ENCODE measurements around the gene LNPEP. TPM values are rescaled to one million over a fixed set of nuclear protein-coding genes. Genes with fewer than 3 reads are reported as not detected.
A peak's percentile ranks its signal among the peaks of the same experiment; 100 is the strongest.

LNPEP gene
- 16.2 and 16.4 TPM in 2 replicates for total RNA-seq (2014; rRNA removed; shearing (Covaris generic))
- polyA plus RNA-seq (2015; cell fraction: cytosol; rRNA removed): 10.1 and 14.7 TPM in 2 replicates
- 44.7 and 47.2 TPM in 2 replicates for polyA plus RNA-seq (2015; cell fraction: nucleus; rRNA removed)

DNA sequence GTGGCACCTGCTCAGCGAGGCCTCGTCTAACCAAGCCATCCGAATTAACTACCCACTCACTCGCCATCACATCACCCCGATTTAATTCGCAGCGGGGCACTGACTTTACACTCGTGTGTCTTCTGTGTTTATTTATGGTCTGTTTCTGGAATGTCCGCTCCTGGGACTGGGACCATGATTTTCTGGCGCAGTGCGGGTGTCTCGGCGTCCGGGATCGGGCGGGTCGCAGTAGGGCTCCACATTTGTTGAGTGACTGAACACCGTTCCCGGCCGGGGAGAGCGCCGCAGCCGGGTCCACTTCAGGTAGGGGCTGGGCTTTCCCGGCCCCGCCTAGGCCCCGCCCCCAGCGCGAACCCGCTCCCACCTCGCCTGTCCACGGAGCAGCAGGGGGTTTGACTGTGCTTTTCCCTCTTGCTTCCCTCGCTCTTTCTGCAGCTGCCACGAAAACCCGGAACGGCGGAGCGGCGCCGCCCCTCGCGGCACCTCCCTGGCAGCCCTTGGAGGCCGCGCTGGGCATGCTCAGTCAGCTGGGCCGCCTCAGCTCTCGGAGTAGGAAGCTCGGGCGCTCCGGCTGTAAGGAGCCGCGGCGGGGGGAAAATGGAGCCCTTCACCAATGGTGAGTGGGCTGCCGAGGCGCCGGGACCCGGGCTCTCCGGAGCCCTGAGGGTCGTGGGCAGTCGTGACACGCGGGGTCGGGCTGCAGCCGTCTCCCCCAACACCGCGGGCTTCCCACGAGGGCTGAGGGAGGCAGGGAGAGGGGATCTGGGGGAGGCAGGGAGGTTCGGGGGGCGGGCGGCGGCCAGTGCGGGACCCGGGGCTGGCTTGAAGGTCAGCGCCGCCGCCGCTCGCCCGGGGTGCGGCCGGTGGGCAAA is at the start of gene LNPEP:
TSS of gene LNPEP (plus strand) at position 522 of the 872 bp plus-strand sequence. CDS start at position 598, 76 bp downstream.
- DNase-seq (ENCODE audit: low read depth): peak; percentile 99

DNA sequence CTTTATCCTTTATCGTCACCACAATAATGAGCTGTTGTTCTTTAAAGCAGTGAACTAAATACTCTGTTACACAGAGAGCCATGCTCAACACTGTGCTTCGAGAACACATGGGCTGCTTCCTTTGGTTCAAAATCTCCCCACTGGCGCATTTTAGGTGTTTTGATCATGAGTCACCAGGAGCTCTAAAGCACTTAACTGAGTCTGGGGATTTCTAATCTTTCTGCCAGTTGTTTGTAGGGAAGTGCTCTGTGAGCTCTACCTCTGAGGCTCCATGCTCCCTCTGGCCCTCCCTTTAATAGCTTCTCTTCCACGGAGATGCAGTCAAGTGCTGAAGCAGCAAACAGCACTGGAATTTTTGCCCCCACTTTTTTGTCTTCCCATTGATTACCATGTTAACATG is 42.5 kb upstream of the LNPEP start:
- DNase-seq (ENCODE audit: low read depth): peak; percentile 87

DNA sequence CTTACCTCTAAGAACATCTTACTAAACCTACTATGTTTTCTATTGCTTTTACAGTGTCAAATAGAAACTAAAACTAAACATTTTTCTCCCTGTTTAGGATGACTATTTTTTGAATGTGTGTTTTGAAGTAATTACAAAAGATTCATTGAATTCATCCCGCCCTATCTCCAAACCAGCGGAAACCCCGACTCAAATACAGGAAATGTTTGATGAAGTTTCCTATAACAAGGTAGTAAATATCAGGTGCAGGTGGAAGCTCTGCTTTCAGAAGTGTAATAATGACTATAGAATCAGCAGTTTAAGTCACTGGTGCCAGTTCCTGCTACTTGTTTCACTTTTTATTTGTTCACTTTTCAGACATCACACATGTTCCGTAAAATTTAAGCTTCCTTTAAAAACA is 39.6 kb upstream of the LNPEP start:
- DNase-seq (ENCODE audit: low read depth): no peak

DNA sequence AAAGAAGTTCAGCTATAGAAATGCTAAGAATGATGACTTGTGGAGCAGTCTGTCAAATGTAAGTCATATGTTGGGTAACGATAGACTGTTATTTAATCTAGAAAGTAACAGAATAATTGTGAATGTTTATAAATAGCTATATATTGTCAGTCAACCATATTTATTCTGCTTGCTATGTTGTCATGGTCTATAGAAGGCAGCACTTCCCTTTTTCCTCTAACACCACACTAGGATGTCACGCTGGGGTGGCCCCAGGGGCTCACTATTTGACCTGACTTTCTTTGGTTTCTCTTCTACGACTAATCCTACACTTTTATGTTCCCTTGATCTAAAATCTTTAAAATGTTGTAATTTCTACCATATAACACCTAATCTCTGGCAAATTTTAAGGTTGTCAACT is 39.1 kb upstream of the LNPEP start:
- DNase-seq (ENCODE audit: low read depth): no peak

DNA sequence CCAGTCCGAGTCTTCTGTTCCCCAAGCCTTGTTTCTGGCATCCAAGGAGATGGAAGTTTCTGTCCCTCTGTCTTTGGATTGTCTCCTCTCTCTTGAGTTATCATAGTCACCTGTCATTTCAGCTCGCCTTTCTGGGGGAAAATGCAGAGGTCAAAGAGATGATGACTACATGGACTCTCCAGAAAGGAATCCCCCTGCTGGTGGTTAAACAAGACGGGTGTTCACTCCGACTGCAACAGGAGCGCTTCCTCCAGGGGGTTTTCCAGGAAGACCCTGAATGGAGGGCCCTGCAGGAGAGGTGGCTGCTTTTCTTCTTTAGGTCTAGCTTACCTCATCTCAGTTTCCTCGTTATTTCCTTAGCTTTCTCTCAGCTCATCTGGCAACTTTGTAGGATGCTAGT is 34.5 kb upstream of the LNPEP start:
- DNase-seq (ENCODE audit: low read depth): no peak

DNA sequence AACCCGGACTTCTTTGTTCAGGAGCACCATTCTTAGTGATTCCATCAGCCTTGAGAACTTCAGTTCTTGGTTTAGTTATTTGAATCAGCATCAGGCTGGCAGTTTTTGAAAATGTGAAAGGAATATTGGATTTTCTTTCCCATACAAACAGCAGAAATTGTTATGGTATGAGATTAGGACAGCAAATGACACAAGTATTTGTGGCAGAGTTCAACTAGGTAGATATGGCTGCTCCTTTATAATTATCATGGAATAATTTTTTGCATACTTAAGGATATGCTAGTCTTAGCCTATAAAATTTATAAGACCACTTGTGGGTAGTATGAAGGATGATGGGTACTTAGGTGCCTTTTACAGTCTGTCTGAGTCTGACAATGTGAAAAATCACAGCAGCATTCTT is 34.0 kb upstream of the LNPEP start:
- DNase-seq (ENCODE audit: low read depth): no peak

DNA sequence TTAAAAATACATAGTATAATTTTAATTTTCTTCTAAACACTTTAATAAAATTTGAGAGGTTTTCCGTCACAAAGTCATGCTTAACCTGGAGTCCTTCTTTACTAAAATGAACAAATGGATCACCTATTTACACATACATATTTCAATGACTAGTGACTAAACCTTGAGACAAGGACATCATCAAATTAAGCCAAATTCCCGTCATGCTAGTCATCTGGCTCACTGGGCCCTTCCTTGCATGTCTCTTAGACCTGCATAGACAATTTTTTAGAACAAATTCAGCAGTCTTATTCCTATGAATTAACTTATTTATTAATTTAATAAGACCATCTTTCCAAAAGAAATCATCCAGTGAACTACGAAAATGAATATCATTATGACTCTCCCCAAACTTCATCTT is 33.0 kb upstream of the LNPEP start:
- no peak for DNase-seq (ENCODE audit: low read depth)

DNA sequence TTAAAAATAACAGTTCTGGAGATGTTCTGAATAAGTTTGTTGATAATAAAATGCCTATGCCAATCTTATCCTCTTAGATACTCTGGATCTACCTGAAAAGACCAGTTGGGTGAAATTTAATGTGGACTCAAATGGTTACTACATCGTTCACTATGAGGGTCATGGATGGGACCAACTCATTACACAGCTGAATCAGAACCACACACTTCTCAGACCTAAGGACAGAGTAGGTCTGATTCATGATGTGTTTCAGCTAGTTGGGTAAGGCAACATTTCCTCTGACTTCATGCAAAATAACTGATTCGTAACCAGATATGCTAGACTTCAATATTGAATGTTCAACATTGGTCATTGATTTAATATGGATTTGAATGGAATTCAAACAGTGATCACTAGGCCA is 32.6 kb upstream of the LNPEP start:
- DNase-seq (ENCODE audit: low read depth): no peak

DNA sequence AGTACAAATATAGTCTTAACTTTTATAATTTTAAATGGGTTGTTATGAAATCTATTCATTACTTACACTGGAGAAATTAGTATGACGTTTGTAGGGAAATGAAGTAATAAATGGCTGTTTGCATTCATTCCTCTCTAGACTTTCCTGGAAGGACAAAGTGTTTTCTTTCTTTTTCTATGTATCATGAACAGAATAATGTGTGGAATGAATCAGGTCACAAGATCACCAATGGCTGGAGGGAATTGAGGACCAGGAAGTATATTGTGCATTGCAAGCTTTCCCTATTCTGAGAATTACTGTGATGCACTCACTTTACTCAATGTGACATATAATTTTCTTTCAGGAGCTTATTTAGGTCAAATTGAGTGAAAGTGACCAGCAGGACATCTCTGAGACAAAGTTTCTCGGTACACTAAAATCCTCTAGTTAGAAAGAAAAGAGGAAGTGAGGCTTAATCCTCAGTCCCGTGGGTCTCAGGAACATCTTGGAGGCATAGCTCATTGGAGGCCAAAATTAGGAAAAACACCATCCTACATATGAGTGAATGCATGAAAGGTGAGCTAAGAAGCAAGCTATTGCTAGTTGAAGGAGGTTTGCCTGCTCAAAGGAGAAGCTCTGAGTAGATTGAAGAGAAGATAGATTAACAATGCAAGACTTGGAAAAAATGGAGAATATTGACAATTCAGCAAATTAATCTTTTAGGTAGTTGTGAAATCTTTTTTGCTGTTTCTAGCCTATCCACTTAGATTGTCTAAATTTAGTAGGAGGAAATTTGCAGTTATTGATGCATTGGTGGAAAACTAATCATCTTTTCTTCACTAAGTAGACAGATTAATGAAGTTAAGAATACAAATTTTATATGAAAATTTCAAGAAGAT is 31.6 kb upstream of the LNPEP start:
- DNase-seq (ENCODE audit: low read depth): no peak

DNA sequence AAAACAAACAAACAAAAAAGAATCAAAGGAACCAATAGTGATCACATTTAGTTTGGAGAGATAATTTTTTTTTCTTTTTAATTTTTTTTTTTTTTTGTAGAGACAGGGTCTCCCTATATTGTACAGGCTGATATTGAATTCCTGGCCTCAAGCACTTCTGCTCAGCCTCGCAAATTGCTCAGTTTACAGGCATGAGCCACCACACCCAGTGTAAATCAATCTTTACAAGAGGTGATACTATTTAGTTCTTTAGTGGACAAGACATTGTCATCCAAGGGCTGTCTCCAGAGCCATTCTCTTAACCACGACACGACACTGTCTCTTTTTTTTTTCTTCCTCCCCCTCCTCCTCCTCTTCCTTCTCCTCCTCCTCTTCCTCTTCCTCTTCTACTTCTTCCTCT is 30.0 kb upstream of the LNPEP start:
- DNase-seq (ENCODE audit: low read depth): no peak

DNA sequence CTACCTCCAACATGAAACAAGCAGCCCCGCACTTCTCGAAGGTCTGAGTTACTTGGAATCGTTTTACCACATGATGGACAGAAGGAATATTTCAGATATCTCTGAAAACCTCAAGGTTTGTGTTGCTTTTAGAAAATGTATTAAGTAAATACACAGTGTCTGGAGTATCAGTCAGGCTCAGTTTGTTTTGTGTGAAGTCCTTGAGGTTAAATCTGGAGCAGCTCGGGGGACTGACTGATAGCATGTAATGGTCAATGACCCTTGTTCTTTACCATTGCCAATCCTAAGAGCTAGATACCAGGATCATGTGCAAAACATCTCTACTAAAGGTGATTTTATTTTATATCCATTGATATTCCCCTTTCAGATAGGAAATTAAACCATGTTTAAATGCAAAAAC is 26.9 kb upstream of the LNPEP start:
- no peak for DNase-seq (ENCODE audit: low read depth)

DNA sequence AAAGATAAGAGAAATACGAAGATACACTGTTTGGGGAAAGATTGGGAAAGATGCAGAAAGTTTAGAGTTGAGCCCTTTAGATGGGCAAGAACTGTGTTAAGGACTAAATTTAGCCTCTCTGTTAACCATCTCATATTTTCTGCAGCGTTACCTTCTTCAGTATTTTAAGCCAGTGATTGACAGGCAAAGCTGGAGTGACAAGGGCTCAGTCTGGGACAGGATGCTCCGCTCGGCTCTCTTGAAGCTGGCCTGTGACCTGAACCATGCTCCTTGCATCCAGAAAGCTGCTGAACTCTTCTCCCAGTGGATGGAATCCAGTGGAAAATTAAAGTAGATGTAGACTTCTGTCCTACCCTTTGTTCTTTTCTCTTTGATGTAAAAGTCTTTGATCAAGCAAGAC is 26.4 kb upstream of the LNPEP start:
- DNase-seq (ENCODE audit: low read depth): no peak

DNA sequence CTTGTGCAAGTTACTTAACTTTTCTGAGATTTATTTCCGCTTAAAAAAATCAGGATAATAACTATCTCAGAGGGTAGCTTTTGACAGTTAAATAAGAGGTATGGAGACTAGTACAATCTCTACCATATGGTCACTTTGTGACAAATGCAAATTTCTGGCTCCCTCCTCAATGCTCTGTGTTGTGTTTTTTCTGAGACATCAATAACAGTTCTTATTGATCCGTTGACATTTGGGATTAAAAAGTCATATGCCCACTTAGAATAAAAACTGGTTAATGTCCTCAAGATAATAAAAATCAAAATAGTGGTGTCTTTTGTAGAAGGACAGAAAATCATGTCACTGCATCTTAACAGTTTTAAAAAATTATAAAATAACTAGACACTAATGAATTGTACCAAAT is 24.7 kb upstream of the LNPEP start:
- no peak for DNase-seq (ENCODE audit: low read depth)

DNA sequence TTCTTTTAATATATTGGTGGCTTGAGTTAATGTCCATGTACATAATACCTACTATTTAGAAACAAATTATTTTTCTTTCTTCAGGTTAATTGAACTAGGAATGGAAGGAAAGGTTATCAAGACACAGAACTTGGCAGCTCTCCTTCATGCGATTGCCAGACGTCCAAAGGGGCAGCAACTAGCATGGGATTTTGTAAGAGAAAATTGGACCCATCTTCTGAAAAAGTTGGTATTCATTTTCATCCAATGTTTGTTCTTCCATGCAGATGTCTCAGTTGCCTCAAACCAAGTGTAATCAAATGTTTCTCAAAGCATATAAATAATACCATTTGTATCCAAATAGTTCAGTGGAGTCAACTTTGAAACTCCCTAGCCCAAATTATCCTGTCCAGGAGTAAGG is 22.6 kb upstream of the LNPEP start:
- DNase-seq (ENCODE audit: low read depth): no peak

DNA sequence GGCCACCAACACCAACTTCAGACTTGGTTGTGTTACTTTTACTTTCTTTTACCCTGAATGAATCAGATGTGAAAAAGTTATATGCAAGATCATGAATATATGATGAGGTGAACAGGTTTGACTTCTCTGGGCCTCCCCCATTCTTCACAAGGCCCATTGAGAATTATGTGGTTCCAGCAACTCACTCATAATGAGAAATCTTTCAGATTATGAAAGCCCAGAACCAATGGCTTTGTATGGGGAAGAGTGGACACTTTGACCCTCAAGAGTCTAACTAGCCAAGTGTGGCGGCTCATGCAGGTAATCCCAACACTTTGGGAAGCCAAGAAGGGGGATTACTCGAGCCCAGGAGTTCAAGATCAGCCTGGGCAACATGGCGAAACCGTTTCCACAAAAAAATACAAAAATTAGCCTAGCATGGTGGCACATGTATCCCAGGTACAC is 16.1 kb upstream of the LNPEP start:
- DNase-seq (ENCODE audit: low read depth): no peak

DNA sequence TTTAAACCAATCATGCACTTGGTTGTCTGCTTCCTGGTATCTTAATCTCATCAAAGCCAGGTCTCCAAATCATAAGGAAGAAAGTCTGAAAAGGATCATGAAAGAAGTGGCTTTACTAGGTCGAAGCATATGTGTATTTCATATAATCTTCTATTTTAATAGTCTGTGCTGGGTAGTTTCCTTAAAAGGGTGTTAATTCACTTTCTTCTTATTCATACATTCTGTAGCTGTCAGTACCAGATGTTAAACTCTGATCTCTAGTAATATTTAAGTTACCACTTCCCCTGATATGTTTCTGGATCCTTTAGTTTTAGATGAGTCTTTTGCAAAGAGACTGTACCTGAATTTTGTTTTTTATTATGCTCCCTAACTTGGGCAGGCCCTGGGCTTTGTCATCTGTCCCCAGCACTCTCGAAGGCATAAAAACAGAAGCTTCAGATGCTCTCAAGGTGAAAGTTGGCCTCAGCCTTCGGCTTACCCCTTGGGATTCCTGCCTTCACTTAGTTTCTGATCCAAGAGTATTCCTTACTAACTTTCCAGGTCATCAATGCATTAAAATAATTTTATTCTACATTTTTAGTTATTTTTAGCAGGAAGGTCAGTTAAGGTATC is 15.0 kb upstream of the LNPEP start:
- no peak for DNase-seq (ENCODE audit: low read depth)

DNA sequence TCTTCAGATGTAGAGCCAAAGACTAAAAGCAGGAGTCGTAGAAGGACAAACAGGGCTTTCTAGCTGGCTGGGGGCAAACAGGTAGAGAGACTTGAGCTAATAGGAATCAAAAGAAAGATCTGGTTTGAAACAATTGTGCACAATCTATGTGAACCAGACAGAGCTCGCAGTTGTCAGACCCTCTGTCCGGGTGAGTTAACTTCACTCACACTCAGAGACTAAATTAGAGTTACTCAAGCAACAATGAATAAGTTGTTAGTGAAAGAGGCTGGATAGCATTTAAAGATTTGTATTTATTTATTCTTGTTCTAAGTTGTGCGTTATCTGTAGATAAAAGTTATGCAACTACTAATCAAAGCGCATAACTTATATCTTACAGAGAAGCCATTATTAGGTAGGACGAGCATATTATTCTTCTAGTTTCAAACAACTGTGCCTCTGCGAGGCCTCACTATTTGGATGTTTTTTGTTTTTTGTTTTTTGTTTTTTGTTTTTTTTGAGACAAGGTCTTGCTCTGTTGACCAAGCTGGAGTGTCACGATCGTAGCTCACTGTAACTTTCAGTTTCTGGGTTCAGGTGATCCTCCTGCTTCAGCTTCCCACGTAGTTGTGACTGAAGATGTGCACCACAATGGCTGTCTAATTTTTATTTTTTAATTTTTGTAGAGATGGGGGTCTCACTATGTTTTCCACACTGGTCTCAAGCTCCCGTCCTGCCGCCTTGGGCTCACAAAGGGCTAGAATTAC is 13.2 kb upstream of the LNPEP start:
- no peak for DNase-seq (ENCODE audit: low read depth)

DNA sequence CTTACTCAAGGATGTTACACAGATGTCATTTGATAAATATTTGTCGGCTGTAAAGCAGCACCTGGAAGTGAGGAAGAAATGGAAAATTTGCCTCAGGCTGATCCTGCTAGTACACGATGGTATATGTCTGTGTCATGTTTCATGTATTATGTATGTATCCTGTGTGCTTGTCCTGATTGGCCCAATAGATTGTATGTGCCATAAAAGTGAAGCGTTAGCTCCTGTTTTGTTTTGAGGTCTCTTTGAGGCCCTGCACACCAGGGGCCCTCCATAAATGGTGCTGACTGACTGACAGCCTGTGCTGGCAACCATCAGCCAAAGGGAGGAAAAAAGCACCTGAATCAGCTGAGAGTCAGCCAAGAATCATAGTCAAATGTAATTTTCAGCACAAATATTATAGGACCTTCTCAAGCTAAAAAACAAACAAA is 11.8 kb upstream of the LNPEP start:
- DNase-seq (ENCODE audit: low read depth): no peak

DNA sequence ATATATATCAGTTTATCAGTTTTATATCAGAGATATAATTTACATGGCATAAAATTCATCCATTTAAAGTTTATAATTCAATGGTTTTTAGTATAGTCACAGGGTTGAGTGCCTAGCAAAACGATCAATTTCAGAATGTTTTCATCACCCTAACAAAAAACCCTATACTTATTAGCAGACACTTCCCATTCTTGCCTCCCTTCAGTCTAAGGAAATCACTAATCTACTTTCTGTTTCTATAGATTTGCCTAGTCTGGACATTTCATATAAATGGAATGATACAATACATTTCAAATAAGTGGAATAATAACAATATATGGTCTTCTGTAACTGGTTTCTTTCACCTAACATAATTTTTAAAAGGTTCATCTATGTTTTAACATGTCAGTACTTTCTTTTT is 9.6 kb upstream of the LNPEP start:
- DNase-seq (ENCODE audit: low read depth): no peak

DNA sequence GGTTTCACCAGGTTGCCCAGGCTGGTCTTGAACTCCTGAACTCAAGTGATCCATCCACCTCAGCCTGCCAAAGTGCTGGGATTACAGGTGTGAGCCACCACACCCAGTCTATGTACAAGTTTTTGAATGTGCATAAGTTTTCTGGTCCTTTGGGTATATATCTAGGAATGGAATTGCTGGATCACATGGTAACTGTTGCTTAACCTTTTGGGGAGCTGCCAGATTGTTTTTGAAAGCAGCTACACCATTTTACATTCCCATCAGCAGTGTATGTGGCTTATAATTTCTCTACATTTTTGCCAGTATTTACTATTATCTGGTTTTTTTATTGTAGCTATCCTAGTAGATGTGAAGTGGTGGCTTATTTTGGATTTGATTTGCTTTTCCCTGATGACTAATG is 8.9 kb upstream of the LNPEP start:
- DNase-seq (ENCODE audit: low read depth): no peak

Data from HT1080 (cell line).